Activated CD8-positive, alpha-beta memory T cell treated with anti-CD3 and anti-CD28 coated beads for 36 hours (primary cell): ENCODE measurements around the gene CHTOP. TPM values are rescaled to one million over a fixed set of nuclear protein-coding genes. Genes with fewer than 3 reads are reported as not detected.

ENCODE experiments used
- CTCF ChIA-PET: fragments of 350-600 bp; sonication (Branson Sonifier 250); formaldehyde crosslinking; loops from one replicate; lab custom pipeline; 2021; ENCODE audit warnings: antibody characterized with exemption; lab: Charles Lee
- POLR2A ChIA-PET: fragments of 350-600 bp; sonication (Branson Sonifier 250); formaldehyde crosslinking; loops from one replicate; lab custom pipeline; 2021; ENCODE audit warnings: antibody characterized with exemption; lab: Charles Lee
- total RNA-seq, 2 experiments: library from RNA; stranded (reverse); gene quantifications; one replicate each; pipeline ENCODE4 v1.2.3, GENCODE V29; 2021

Gene CHTOP
- total RNA-seq, 2 experiments from 2014 or later: 90.4 to 93.0 TPM

GRCh38 chr1:153627715-153628626 is 5.9 kb upstream of the CHTOP start, which contains the start of gene S100A1:
S100A1 (plus strand) TSS chr1:153628434; CDS start chr1:153630522, 2,088 bp downstream.
- POLR2A ChIA-PET: no interaction called here
- CTCF ChIA-PET: interaction anchor here (1.2 to 1.3 kb wide), 2 partner anchors 10 to 118 kb away, joined by 3 to 4 read pairs; no protein-coding TSS in a partner anchor

GRCh38 chr1:153628638-153629342 is 5.1 kb upstream of the CHTOP start:
- POLR2A ChIA-PET: interaction anchor here (0.6 kb wide), 1 partner anchor 107 kb away, joined by 3 read pairs; no protein-coding TSS in a partner anchor

GRCh38 chr1:153629343-153629665 is 4.6 kb upstream of the CHTOP start:
- ChIA-PET CTCF (interaction anchor here (1.4 kb wide), 1 partner anchor 118 kb away, joined by 4 read pairs; no protein-coding TSS in a partner anchor), POLR2A (interaction anchor here (0.6 kb wide), 1 partner anchor 106 kb away, joined by 3 read pairs; no protein-coding TSS in a partner anchor)

More at GRCh38 chr1:153628638-153629342, 5.1 kb upstream of the CHTOP start:
- CTCF ChIA-PET: no interaction called here

- ChIA-PET POLR2A (no interaction called here), CTCF (interaction anchor here (0.6 to 1.4 kb wide), 2 partner anchors 119 to 134 kb away, joined by 3 to 4 read pairs; no protein-coding TSS in a partner anchor)
Measured at GRCh38 chr1:153629971-153630370, 3.9 kb upstream of the CHTOP start.

GRCh38 chr1:153630384-153630783 is 3.5 kb upstream of the CHTOP start:
- POLR2A ChIA-PET: no interaction called here
- CTCF ChIA-PET: interaction anchor here (0.6 to 1.4 kb wide), 2 partner anchors 120 to 133 kb away, joined by 3 to 4 read pairs; no protein-coding TSS in a partner anchor

GRCh38 chr1:153631047-153632022 is 2.5 kb upstream of the CHTOP start:
- CTCF ChIA-PET: interaction anchor here (0.6 kb wide), 1 partner anchor 1786 kb away, joined by 3 read pairs; no protein-coding TSS in a partner anchor
- POLR2A ChIA-PET: no interaction called here

GRCh38 chr1:153633161-153633753 is 609 bp upstream of the CHTOP start:
- ChIA-PET CTCF (interaction anchor here (1.0 to 2.5 kb wide), 7 partner anchors 10 to 122 kb away, joined by 4 to 15 read pairs (median 8); partner anchors contain the start of gene S100A6), POLR2A (interaction anchor here (0.5 to 2.7 kb wide), 17 partner anchors 13 to 357 kb away, joined by 3 to 20 read pairs (median 6); partner anchors contain the start of genes ILF2, RPS27, S100A14 and S100A2)

- CTCF ChIA-PET: interaction anchor here (0.7 to 2.7 kb wide), 8 partner anchors 9 to 200 kb away, joined by 3 to 15 read pairs (median 6); no protein-coding TSS in a partner anchor
- POLR2A ChIA-PET: interaction anchor here (0.8 to 2.7 kb wide), 7 partner anchors 12 to 104 kb away, joined by 3 to 20 read pairs (median 10); partner anchors contain the start of gene S100A4
Measured at GRCh38 chr1:153635872-153636271, 2.0 kb downstream of the CHTOP start.

- ChIA-PET CTCF (interaction anchor here (0.7 to 2.7 kb wide), 5 partner anchors 70 to 200 kb away, joined by 3 to 8 read pairs (median 4); no protein-coding TSS in a partner anchor), POLR2A (no interaction called here)
Measured at GRCh38 chr1:153636312-153636711, 2.4 kb downstream of the CHTOP start.

GRCh38 chr1:153638261-153638660 is 4.4 kb downstream of the CHTOP start:
- POLR2A ChIA-PET: no interaction called here

GRCh38 chr1:153639280-153639679 is 5.4 kb downstream of the CHTOP start:
- ChIA-PET CTCF (interaction anchor here (0.7 to 1.9 kb wide), 3 partner anchors 24 to 128 kb away, joined by 3 to 6 read pairs (median 3); no protein-coding TSS in a partner anchor), POLR2A (interaction anchor here (0.8 to 1.3 kb wide), 2 partner anchors 9 to 29 kb away, joined by 3 to 4 read pairs; no protein-coding TSS in a partner anchor)

More at GRCh38 chr1:153638261-153638660, 4.4 kb downstream of the CHTOP start:
- CTCF ChIA-PET: interaction anchor here (1.9 kb wide), 1 partner anchor 34 kb away, joined by 6 read pairs; no protein-coding TSS in a partner anchor

GRCh38 chr1:153640213-153640612 is 6.3 kb downstream of the CHTOP start:
- ChIA-PET POLR2A (interaction anchor here (0.6 to 0.7 kb wide), 2 partner anchors 77 to 306 kb away, joined by 3 to 8 read pairs; partner anchors contain the start of gene DENND4B), CTCF (interaction anchor here (0.6 to 1.2 kb wide), 3 partner anchors 43 to 129 kb away, joined by 3 read pairs; no protein-coding TSS in a partner anchor)

GRCh38 chr1:153640861-153641260 is 7.0 kb downstream of the CHTOP start:
- POLR2A ChIA-PET: interaction anchor here (0.6 kb wide), 1 partner anchor 31 kb away, joined by 4 read pairs; no protein-coding TSS in a partner anchor

GRCh38 chr1:153642161-153642560 is 8.3 kb downstream of the CHTOP start:
- ChIA-PET POLR2A (no interaction called here), CTCF (interaction anchor here (1.1 kb wide), 1 partner anchor 134 kb away, joined by 3 read pairs; no protein-coding TSS in a partner anchor)

More at GRCh38 chr1:153640861-153641260, 7.0 kb downstream of the CHTOP start:
- CTCF ChIA-PET: no interaction called here

GRCh38 chr1:153643100-153643499 is 9.2 kb downstream of the CHTOP start:
- ChIA-PET POLR2A (no interaction called here), CTCF (interaction anchor here (1.1 to 3.0 kb wide), 2 partner anchors 9 to 135 kb away, joined by 3 to 11 read pairs; partner anchors contain the start of gene CHTOP)

- CTCF ChIA-PET: interaction anchor here (1.0 to 3.0 kb wide), 3 partner anchors 9 to 142 kb away, joined by 3 to 11 read pairs (median 3); partner anchors contain the start of gene CHTOP
- POLR2A ChIA-PET: no interaction called here
Measured at GRCh38 chr1:153643816-153644215, 9.9 kb downstream of the CHTOP start.
